Mesenchymal stem cell (in vitro differentiated cells and primary cell): ENCODE measurements around the gene BCAS4.

Experiments used
- DNase-seq: peaks from one replicate; pipeline ENCODE4 v3.0.0-alpha.2; 2013
- H2AFZ ChIP-seq: one replicate; pipeline ENCODE4 v1.6.1; 2013; ENCODE audit warnings: low read depth, mild to moderate bottlenecking, control low read depth, inconsistent platforms, low read length, moderate library complexity
- H2AK5ac ChIP-seq: 2 replicates; pipeline ENCODE4 v1.6.1; 2013; ENCODE audit warnings: low read length, moderate library complexity, mild to moderate bottlenecking, inconsistent platforms; ENCODE audit not compliant: severe bottlenecking
- H2BK120ac ChIP-seq: one replicate; pipeline ENCODE4 v1.6.1; 2013; ENCODE audit warnings: low read depth, mild to moderate bottlenecking, inconsistent platforms, low read length, moderate library complexity
- H2BK12ac ChIP-seq, 2 experiments: one replicate each; pipeline ENCODE4 v1.6.1; 2013; ENCODE audit warnings: inconsistent platforms in 2 of 2, low read length in 2 of 2, mild to moderate bottlenecking in 2 of 2, moderate library complexity in 2 of 2, control low read depth in 1 of 2
- H2BK15ac ChIP-seq: one replicate; pipeline ENCODE4 v1.6.1; 2013; ENCODE audit warnings: mild to moderate bottlenecking, low read depth, inconsistent platforms; ENCODE audit not compliant: poor library complexity, severe bottlenecking
- H2BK5ac ChIP-seq: 2 replicates; pipeline ENCODE4 v1.6.1; 2013; ENCODE audit warnings: low read depth, mild to moderate bottlenecking, low read length, control low read depth, inconsistent platforms; ENCODE audit not compliant: poor library complexity, severe bottlenecking
- H3K14ac ChIP-seq, 2 experiments: one replicate each; pipeline ENCODE4 v1.6.1; 2013; ENCODE audit warnings: inconsistent platforms in 2 of 2, low read length in 2 of 2, control low read depth in 1 of 2, mild to moderate bottlenecking in 1 of 2, moderate library complexity in 1 of 2
- H3K18ac ChIP-seq, 2 experiments: one replicate each; pipeline ENCODE4 v1.6.1; 2013; ENCODE audit warnings: inconsistent platforms in 2 of 2, low read length in 2 of 2, control low read depth in 1 of 2, low read depth in 1 of 2, mild to moderate bottlenecking in 1 of 2
- H3K23ac ChIP-seq, 2 experiments: one replicate each; pipeline ENCODE4 v1.6.1; 2013; ENCODE audit warnings: inconsistent platforms in 2 of 2, low read length in 2 of 2, mild to moderate bottlenecking in 2 of 2, moderate library complexity in 2 of 2, control low read depth in 1 of 2
- H3K27ac ChIP-seq: 2 replicates; pipeline ENCODE4 v1.5.1; 2013; ENCODE audit warnings: mild to moderate bottlenecking, moderate library complexity, low read length, control low read depth, inconsistent platforms; ENCODE audit not compliant: poor library complexity, severe bottlenecking
- H3K27me3 ChIP-seq, 2 experiments: 2 replicates each; pipeline versions ENCODE4 v1.6.1 to v1.7.0; 2013; ENCODE audit warnings: low read length in 2 of 2, mild to moderate bottlenecking in 2 of 2, moderate library complexity in 2 of 2, control low read depth in 1 of 2, inconsistent platforms in 1 of 2; ENCODE audit not compliant: control insufficient read depth in 1 of 2, insufficient read depth in 1 of 2
- H3K36me3 ChIP-seq, 2 experiments: 2 replicates each; pipeline versions ENCODE4 v1.6.1 to v1.7.0; 2013; ENCODE audit warnings: low read length in 2 of 2, control low read depth in 1 of 2, inconsistent platforms in 1 of 2, low read depth in 1 of 2, mild to moderate bottlenecking in 1 of 2; ENCODE audit not compliant: insufficient read depth in 2 of 2, control insufficient read depth in 1 of 2
- H3K4ac ChIP-seq, 2 experiments: one replicate each; pipeline ENCODE4 v1.6.1; 2013; ENCODE audit warnings: inconsistent platforms in 2 of 2, low read length in 2 of 2, mild to moderate bottlenecking in 2 of 2, moderate library complexity in 2 of 2, control low read depth in 1 of 2, low read depth in 1 of 2
- H3K4me1 ChIP-seq: 2 replicates; pipeline ENCODE4 v1.6.1; 2013; ENCODE audit warnings: low read depth, low read length, control low read depth; ENCODE audit not compliant: control insufficient read depth, insufficient read depth
- H3K4me2 ChIP-seq: 2 replicates; pipeline ENCODE4 v1.6.1; 2013; ENCODE audit warnings: low read length, mild to moderate bottlenecking, inconsistent platforms; ENCODE audit not compliant: poor library complexity, severe bottlenecking
- H3K4me3 ChIP-seq, 2 experiments: 2 replicates each; pipeline versions ENCODE4 v1.5.1 to v1.7.0; 2013; ENCODE audit warnings: low read length in 2 of 2, mild to moderate bottlenecking in 2 of 2, control low read depth in 1 of 2, low read depth in 1 of 2; ENCODE audit not compliant: insufficient read depth in 1 of 2
- H3K79me1 ChIP-seq: replicated peaks from 2 replicates; pipeline ENCODE4 v1.6.1; 2013; ENCODE audit warnings: mild to moderate bottlenecking, control low read depth, low read length, inconsistent platforms; ENCODE audit not compliant: poor library complexity, severe bottlenecking
- H3K9ac ChIP-seq: 2 replicates; pipeline ENCODE4 v1.7.0; 2013; ENCODE audit warnings: mild to moderate bottlenecking, low read length, moderate library complexity
- H3K9me3 ChIP-seq: 2 replicates; pipeline ENCODE4 v1.7.0; 2013; ENCODE audit warnings: mild to moderate bottlenecking, low read length; ENCODE audit not compliant: control insufficient read depth
- H4K8ac ChIP-seq: one replicate; pipeline ENCODE4 v1.6.1; 2013; ENCODE audit warnings: inconsistent platforms, mild to moderate bottlenecking, low read length, moderate library complexity
- H4K91ac ChIP-seq: one replicate; pipeline ENCODE4 v1.6.1; 2013; ENCODE audit warnings: mild to moderate bottlenecking, low read length, inconsistent platforms
- WGBS: methylation state at CpG from one replicate; pipeline ENCODE4 v1.1.7; 2013; ENCODE audit warnings: mixed read lengths; 5-methylcytosine and 5-hydroxymethylcytosine counted together

Gene BCAS4

GRCh38 chr20:50828363-50829136 lies 33.7 kb downstream of the BCAS4 start:
- Histone ChIP-seq H2BK5ac (no peak overlapping the region), H3K4me3 (no peak overlapping the region), H2BK12ac (no peak overlapping the region), H3K14ac (no peak overlapping the region), H3K23ac (no peak overlapping the region), H2AFZ (no peak overlapping the region), H3K4me2 (no peak overlapping the region), H4K91ac (no peak overlapping the region), H3K9ac (no peak overlapping the region), H3K27me3 (no peaks in the 10 kb centered on the region), H3K4me1 (peaks cover 3% of the 10 kb centered on the region), H3K36me3 (peaks cover 6 to 21% of the 10 kb centered on the region in 2 experiments), H3K27ac (no peak overlapping the region), H4K8ac (no peak overlapping the region), H3K9me3 (no peaks in the 10 kb centered on the region), H2BK15ac (no peak overlapping the region), H2BK120ac (no peak overlapping the region), H3K79me1 (peaks cover 6% of the 10 kb centered on the region), H2AK5ac (no peak overlapping the region), H3K4ac (no peak overlapping the region), H3K18ac (no peak overlapping the region)
- WGBS = 97% methylated on average over 13 of the region's 13 CpGs
- DNase-seq = no peak

- no peak for DNase-seq
These were observed 36.8 kb downstream of the BCAS4 start for GRCh38 chr20:50831622-50832021.

GRCh38 chr20:50834599-50835005 lies 39.7 kb downstream of the BCAS4 start:
- H2BK12ac ChIP-seq = no peak overlapping the region
- H2BK5ac ChIP-seq = no peak overlapping the region
- H3K9ac ChIP-seq = no peak overlapping the region
- H3K9me3 ChIP-seq = no peaks in the 10 kb centered on the region
- H4K91ac ChIP-seq = no peak overlapping the region
- peak overlapping the region; percentile 47 for H4K8ac ChIP-seq
- no peaks in the 10 kb centered on the region for H3K79me1 ChIP-seq
- no peak overlapping the region for H3K4me3 ChIP-seq
- no peak overlapping the region for H3K4me2 ChIP-seq
- no peak overlapping the region for H2AK5ac ChIP-seq
- peak; percentile 74 for DNase-seq
- H3K27ac ChIP-seq = no peak overlapping the region
- no peak overlapping the region for H2BK15ac ChIP-seq
- no peak overlapping the region for H3K23ac ChIP-seq
- no peak overlapping the region for H2BK120ac ChIP-seq
- H3K18ac ChIP-seq = no peak overlapping the region
- H3K4me1 ChIP-seq = peaks cover 12% of the 10 kb centered on the region
- 77% methylated on average over 5 of the region's 5 CpGs for WGBS
- H3K27me3 ChIP-seq = no peaks in the 10 kb centered on the region
- no peak overlapping the region for H3K14ac ChIP-seq
- peaks cover 6 to 26% of the 10 kb centered on the region in 2 experiments for H3K36me3 ChIP-seq
- no peak overlapping the region for H2AFZ ChIP-seq
- H3K4ac ChIP-seq = no peak overlapping the region

More at GRCh38 chr20:50831622-50832021, 36.8 kb downstream of the BCAS4 start:
- Histone ChIP-seq H2BK12ac (no peak overlapping the region), H3K79me1 (peaks cover 2% of the 10 kb centered on the region), H3K27me3 (no peaks in the 10 kb centered on the region), H2BK15ac (no peak overlapping the region), H3K27ac (no peak overlapping the region), H2AK5ac (no peak overlapping the region), H3K4me3 (no peak overlapping the region), H3K4ac (no peak overlapping the region), H3K4me1 (peaks cover 3% of the 10 kb centered on the region), H3K4me2 (no peak overlapping the region), H3K9ac (no peak overlapping the region), H3K9me3 (no peaks in the 10 kb centered on the region), H3K14ac (no peak overlapping the region), H2BK5ac (no peak overlapping the region), H4K8ac (no peak overlapping the region), H3K23ac (no peak overlapping the region), H2BK120ac (no peak overlapping the region), H4K91ac (no peak overlapping the region), H2AFZ (no peak overlapping the region), H3K18ac (no peak overlapping the region), H3K36me3 (peaks cover 6 to 23% of the 10 kb centered on the region in 2 experiments)
- WGBS = 63% methylated on average over 6 of the region's 6 CpGs

- Histone ChIP-seq H2BK5ac (no peak overlapping the region), H3K9me3 (no peaks in the 10 kb centered on the region), H4K8ac (no peak overlapping the region), H3K27me3 (no peaks in the 10 kb centered on the region), H3K23ac (no peak overlapping the region), H2BK15ac (no peak overlapping the region), H3K4me3 (peak overlapping the region in 1 of 2 experiments; percentile 46), H2AK5ac (no peak overlapping the region), H2BK12ac (no peak overlapping the region), H2BK120ac (no peak overlapping the region), H3K79me1 (no peaks in the 10 kb centered on the region), H3K4ac (no peak overlapping the region), H3K27ac (no peak overlapping the region), H4K91ac (no peak overlapping the region), H3K4me1 (peaks cover 9% of the 10 kb centered on the region), H3K14ac (no peak overlapping the region), H3K9ac (peak overlapping the region; percentile 63), H2AFZ (no peak overlapping the region), H3K4me2 (no peak overlapping the region), H3K18ac (no peak overlapping the region), H3K36me3 (peaks cover 4 to 18% of the 10 kb centered on the region in 2 experiments)
- 87% methylated on average over 22 of the region's 22 CpGs for WGBS
- no peak for DNase-seq
These were observed 42.9 kb downstream of the BCAS4 start for GRCh38 chr20:50837532-50838321.
